Stimulated activated CD8-positive, alpha-beta memory T cell treated with anti-CD3 and anti-CD28 coated beads, Interleukin-12 subunit alpha, Interleukin-12 subunit beta, amount 100 ng/mL, for 24 hours (primary cell): Measurements from ENCODE around the gene ANO1.
"Not testable (repeated sequence)": the region's sequence is repeated elsewhere in the genome, so short reads cannot be mapped to it uniquely, and the experiment has no call there.

ENCODE experiments used
- DNase-seq: peaks from one replicate; pipeline ENCODE4 v3.0.0-alpha.2; 2020; ENCODE audit errors: extremely low read depth

Gene ANO1

DNA sequence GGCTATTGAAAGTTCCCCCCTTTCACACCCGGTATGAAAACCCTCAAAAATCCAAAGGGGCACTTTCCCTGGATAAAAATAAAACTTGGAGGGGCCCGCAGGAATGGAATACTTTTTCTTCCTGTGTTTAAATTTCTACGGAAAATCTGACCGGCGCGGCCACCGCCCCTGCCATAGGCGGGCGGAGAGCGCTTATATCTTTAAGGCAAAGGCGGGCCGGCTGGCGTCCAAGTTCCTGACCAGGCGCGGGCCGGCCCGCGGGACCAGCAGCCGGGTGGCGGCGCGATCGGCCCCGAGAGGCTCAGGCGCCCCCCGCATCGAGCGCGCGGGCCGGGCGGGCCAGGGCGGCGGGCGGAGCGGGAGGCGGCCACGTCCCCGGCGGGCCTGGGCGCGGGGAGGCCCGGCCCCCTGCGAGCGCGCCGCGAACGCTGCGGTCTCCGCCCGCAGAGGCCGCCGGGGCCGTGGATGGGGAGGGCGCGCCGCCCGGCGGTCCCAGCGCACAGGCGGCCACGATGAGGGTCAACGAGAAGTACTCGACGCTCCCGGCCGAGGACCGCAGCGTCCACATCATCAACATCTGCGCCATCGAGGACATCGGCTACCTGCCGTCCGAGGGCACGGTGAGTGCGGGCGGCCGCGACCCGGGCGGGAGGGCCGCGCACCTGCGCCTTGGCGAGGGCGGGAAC, at the start of gene ANO1:
Gene ANO1 (plus strand): TSS at position 223 of the 686 bp plus-strand sequence. CDS start 290 bp downstream, at position 513.
- DNase-seq: no peak

- DNase-seq: no peak
Observed at GRCh38 chr11:70029115-70029860, 48.8 kb upstream of the ANO1 start.

DNA sequence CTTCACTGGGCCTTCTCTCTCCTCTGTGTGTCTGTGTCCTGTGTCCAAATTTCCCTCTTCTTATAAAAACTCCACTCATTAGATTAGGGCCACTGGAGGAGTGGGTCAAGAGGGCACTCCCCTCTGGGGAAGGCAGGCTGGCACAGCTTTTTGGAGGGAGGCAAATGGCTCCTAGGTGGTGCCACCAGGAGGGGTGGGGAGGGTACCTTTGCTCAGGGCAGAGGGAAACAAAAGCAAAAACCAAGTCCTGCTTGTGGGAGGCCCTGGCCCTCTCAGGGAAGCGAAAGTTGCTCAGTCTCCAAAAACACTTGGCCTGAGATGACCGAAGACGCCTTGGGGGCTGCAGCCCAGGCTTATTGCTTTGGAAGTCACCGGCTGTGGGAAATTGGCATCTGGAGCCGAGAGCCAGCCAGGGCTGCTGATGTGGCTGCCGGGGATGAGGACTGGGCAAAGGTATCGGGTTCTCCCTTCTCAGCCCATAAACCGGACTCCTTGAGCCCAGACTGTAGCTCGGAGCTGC, 48.2 kb upstream of the ANO1 start:
- no peak for DNase-seq

DNA sequence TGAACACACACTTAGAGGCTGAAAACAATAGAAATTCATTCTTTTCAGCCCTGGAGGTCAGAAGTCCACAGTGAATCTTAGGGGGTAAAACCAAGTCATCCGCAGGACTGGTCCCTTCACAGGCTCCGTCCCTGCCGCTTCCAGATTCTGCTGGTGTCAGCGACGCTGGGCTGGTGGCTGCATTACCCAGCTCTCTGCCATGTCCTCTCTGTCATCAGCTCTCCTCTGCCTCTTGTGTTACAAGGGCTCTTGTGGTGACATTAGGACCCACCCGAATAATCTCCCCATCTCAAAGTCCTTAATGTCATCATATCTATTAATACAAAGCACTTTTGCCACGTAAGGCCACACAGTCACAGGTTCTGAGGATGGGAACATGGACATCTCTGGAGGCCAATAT, 47.7 kb upstream of the ANO1 start:
- DNase-seq: no peak

DNA sequence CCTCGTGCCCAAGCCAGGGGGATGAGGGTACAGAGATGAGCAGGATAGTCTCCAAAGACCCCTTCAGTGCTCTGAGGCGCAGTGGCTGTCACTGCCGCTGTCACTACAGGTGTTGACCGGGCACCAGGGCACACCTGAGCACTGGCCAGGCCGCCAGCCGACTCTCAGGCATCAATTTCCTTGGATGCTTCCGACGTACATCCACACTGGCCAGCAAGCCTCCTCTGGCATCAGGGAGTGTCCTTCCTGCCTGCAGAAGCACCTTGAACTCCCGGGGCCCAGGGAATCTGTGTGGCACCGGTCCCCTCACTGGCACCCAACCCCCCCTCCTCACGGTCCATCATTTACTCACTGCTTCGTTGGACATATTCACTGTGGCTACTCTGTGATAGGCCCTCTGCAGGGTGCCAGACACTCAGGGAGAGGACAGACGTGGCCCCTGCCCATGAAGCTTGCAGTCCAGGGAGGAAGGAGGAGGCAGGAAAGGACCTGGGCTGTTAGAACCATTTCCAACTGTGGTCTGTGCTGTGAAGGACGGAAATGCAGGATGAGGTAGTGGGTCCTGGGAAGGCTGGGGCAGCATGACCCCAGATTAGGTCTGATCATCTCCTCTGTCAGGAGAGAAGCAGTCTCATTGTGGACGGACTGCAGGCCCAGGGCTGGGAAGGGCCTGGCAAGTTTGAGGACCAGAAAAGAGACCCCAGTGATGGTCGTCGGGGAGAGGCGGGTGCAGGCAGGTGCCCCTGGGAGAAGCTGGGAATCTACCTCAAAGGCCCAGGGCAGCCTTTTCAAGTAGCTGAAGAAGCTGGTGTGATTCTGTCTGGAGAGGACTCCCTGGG, 46.3 kb upstream of the ANO1 start:
- DNase-seq: no peak

GRCh38 chr11:70032470-70032795, 45.7 kb upstream of the ANO1 start:
- no peak for DNase-seq

DNA sequence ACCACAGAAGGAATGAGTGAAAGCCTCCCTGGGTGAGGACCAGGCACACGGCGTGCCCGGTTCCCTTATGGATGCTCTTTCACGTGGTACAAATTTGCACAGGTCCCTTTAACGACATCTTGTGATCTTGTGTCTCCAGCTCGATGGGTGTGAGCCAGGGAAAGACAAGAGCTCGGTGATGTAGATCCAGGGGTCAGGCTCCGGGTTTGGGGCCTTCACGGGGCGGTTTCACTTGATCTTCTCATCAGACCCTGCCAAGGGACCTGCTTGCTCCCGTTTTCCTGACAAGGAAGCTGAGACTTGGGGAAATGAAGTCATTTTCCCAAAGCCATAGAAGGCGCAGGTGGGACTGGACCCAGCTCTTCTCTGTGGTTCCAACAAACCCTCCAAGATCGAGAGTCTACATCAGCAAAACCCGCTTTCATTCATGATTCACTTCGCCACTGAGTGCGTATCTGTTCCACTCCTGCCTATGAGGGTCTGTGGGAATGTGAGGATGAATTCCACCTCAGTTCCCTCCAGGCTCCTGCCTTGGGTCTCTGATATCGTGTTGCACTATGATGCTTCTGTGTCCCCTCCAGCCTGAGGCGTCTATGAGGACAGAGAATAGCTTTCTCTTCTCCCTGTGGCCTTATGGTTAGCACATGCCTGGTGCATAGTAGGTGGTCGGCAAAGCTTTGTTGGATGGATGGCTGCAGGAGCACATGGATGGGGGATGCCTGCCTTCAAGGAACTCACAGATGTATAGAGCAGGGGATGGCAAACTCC, 45.0 kb upstream of the ANO1 start:
- no peak for DNase-seq

DNA sequence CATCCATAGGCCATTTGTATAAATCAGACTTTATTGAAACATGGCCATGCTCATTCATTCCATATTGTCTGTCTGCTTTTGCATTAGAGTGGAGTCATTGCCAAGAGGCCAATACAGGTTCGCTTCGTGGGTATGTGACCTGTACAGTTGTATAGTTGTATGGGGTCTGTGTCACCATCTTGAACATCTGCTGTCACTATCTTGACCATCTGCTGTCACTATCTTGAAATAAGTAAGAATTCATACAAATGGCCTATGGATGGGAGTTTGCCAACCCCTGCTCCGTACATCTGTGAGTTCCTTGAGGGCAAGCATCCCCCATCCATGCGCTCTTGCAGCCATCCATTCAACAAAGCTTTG, 44.4 kb upstream of the ANO1 start:
- no peak for DNase-seq

DNA sequence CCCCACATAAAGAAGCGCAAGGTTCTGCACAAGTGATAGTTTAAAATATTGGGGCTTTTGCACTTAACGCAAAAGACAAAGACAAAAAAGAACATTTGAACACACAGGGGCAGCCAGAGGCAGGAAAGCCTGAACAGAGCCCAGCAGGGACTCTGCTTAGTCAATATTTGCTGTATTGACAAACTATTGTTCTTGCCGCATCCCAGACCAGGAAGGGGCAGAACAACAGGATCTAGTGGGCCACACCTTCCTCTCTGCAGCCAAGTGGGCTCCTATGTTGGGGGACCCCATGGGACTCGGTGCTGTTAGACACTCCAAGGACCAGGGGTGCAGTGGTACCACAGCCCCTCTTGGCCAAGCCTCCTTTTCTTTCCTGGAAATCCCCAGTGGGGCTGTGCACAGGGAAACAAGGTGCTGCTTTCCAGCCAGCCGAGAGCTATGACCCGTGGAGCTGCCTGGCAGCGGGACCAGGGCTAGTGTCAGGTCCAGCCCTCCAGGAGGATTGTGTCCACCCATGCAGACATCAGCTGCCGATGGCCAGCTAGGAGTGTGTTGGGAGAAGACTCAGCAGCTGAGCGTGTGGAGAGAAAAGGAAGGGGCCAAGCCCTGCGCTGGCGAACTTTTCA, 43.3 kb upstream of the ANO1 start:
- DNase-seq: no peak

- not testable (repeated sequence) for DNase-seq
Observed at GRCh38 chr11:70035665-70036064, 42.5 kb upstream of the ANO1 start.

DNA sequence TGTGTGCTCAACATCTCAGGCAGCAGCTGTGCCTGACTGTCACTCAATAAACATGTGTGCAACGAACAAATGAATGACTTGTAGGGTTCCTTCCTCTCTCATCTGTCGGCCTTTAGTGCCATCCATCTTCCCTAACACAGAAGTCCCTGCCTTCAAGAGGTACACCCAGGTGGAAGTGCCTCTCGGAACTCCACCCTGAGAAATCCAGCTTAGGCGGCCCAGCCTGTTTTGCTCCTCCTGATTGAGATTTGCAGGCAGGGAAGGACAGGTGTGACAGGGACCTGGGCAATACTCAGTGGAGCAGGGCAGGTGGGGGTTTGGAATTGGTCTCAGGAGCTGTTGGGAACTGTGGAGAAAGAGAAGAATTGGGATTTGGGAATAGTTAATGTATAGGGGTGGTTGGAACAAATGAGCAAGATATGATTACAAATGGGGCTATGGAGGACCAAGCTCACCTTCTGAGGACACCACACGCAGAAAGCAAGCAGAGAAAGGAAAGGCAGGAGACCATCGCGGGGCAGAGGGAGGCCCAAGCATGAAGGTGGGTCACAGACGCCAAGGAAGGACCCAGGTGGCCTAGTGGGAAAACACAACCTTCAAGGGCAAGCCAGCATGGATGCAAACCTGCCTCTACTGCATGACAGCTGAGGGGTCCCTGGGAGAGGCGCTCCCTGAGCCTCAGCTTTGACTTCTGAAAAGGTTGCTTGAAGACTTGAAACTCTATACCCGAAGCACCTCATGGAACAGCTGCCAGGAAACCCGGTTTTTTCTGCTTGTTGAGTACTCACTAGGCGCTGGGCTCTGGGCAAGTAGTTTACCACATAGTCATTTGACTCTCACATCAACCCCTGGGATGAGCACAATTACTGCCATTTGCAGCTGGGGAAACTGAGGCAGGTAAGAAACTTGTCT, 40.9 kb upstream of the ANO1 start:
- DNase-seq: no peak

- DNase-seq: no peak
Observed at GRCh38 chr11:70038034-70038834, 39.9 kb upstream of the ANO1 start.

- DNase-seq: no peak
Observed at GRCh38 chr11:70040452-70040851, 37.7 kb upstream of the ANO1 start.

- DNase-seq: no peak
Observed at GRCh38 chr11:70040869-70041501, 37.1 kb upstream of the ANO1 start.

- no peak for DNase-seq
Observed at GRCh38 chr11:70043482-70043881, 34.6 kb upstream of the ANO1 start.

- DNase-seq: no peak
Observed at GRCh38 chr11:70046089-70046488, 32.0 kb upstream of the ANO1 start.

GRCh38 chr11:70048279-70049024, 29.7 kb upstream of the ANO1 start:
- DNase-seq: no peak

DNA sequence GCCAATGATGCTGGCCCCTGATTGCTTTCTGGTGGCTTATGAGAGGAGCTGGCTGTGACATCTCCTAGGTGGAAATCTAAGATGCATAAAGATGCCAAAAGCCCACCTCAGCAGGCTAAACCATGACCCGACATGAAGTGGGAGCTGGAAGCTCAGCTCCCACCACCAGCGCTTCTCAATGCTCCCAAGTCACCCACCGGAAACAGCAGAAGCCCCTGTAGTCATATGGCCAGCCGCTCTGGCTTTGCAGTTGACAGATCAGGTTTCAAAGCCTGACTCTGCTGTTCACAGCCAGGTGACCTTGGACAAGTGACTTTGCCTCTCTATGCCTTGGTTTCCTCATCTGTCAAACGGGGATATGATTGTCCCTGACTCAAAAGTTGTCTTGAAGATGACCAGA, 29.1 kb upstream of the ANO1 start:
- no peak for DNase-seq
